Muscle layer of duodenum (tissue), 2 donors: Measurements from ENCODE around the gene DOCK10.

ENCODE experiments used
- H3K27ac ChIP-seq: one replicate; pipeline ENCODE4 v1.7.0; 2013; ENCODE audit warnings: mild to moderate bottlenecking, low read length
- H3K27me3 ChIP-seq: one replicate; pipeline ENCODE4 v1.7.0; 2013; ENCODE audit warnings: low read depth, mild to moderate bottlenecking, control low read depth, low read length
- H3K36me3 ChIP-seq, 2 donors: one replicate each; pipeline ENCODE4 v1.7.0; 2013; ENCODE audit warnings: low read length in 2 of 2, control low read depth in 1 of 2, mild to moderate bottlenecking in 1 of 2; ENCODE audit not compliant: insufficient read depth in 2 of 2, control insufficient read depth in 1 of 2
- H3K4me1 ChIP-seq, 2 donors: one replicate each; pipeline ENCODE4 v1.7.0; 2013; ENCODE audit warnings: low read length in 2 of 2, mild to moderate bottlenecking in 2 of 2, control low read depth in 1 of 2, moderate library complexity in 1 of 2; ENCODE audit not compliant: insufficient read depth in 2 of 2, control insufficient read depth in 1 of 2
- H3K4me3 ChIP-seq, 2 donors: one replicate each; pipeline ENCODE4 v1.7.0; 2013; ENCODE audit warnings: low read length in 2 of 2, low read depth in 1 of 2, mild to moderate bottlenecking in 1 of 2
- H3K9me3 ChIP-seq, 2 donors: one replicate each; pipeline ENCODE4 v1.7.0; 2013; ENCODE audit warnings: low read length in 2 of 2, control low read depth in 1 of 2, mild to moderate bottlenecking in 1 of 2; ENCODE audit not compliant: control insufficient read depth in 1 of 2
- donor health status: healthy.

The DOCK10 gene

GRCh38 chr2:225040856-225041206 is 1.4 kb downstream of the DOCK10 start:
- no peaks in the 10 kb centered on the region for H3K36me3 ChIP-seq
- H3K27ac ChIP-seq, result no peak overlapping the region
- H3K9me3 ChIP-seq, result no peaks in the 10 kb centered on the region
- peaks cover 3% of the 10 kb centered on the region for H3K27me3 ChIP-seq
- H3K4me3 ChIP-seq, result peak overlapping the region; percentile 64 to 80
- H3K4me1 ChIP-seq, result peaks cover 0 to 12% of the 10 kb centered on the region in 2 donors

GRCh38 chr2:225040142-225040541 is 2.1 kb downstream of the DOCK10 start:
- H3K27ac ChIP-seq, result no peak overlapping the region
- H3K27me3 ChIP-seq, result peaks cover 3% of the 10 kb centered on the region
- no peaks in the 10 kb centered on the region for H3K9me3 ChIP-seq
- peak overlapping the region in 1 of 2 donors; percentile 64 for H3K4me3 ChIP-seq
- H3K36me3 ChIP-seq, result no peaks in the 10 kb centered on the region
- H3K4me1 ChIP-seq, result peaks cover 0 to 12% of the 10 kb centered on the region in 2 donors

- no peaks in the 10 kb centered on the region for H3K27me3 ChIP-seq
- H3K4me1 ChIP-seq, result peaks cover 0 to 12% of the 10 kb centered on the region in 2 donors
- no peak overlapping the region for H3K27ac ChIP-seq
- no peaks in the 10 kb centered on the region for H3K36me3 ChIP-seq
- no peak overlapping the region for H3K4me3 ChIP-seq
- no peaks in the 10 kb centered on the region for H3K9me3 ChIP-seq
Measured at GRCh38 chr2:225038231-225038523, 4.1 kb downstream of the DOCK10 start.

GRCh38 chr2:225037415-225038230 is 4.6 kb downstream of the DOCK10 start:
- H3K9me3 ChIP-seq, result no peaks in the 10 kb centered on the region
- no peak overlapping the region for H3K27ac ChIP-seq
- peaks cover 0 to 12% of the 10 kb centered on the region in 2 donors for H3K4me1 ChIP-seq
- no peak overlapping the region for H3K4me3 ChIP-seq
- no peaks in the 10 kb centered on the region for H3K27me3 ChIP-seq
- no peaks in the 10 kb centered on the region for H3K36me3 ChIP-seq

GRCh38 chr2:225036431-225036830 is 5.8 kb downstream of the DOCK10 start:
- H3K27me3 ChIP-seq, result no peaks in the 10 kb centered on the region
- peaks cover 0 to 6% of the 10 kb centered on the region in 2 donors for H3K4me1 ChIP-seq
- H3K9me3 ChIP-seq, result no peaks in the 10 kb centered on the region
- no peak overlapping the region for H3K4me3 ChIP-seq
- no peaks in the 10 kb centered on the region for H3K36me3 ChIP-seq
- H3K27ac ChIP-seq, result no peak overlapping the region

GRCh38 chr2:225033440-225034318 is 8.6 kb downstream of the DOCK10 start:
- H3K4me3 ChIP-seq, result no peak overlapping the region
- no peaks in the 10 kb centered on the region for H3K36me3 ChIP-seq
- H3K9me3 ChIP-seq, result no peaks in the 10 kb centered on the region
- H3K27me3 ChIP-seq, result no peaks in the 10 kb centered on the region
- H3K27ac ChIP-seq, result no peak overlapping the region
- no peaks in the 10 kb centered on the region for H3K4me1 ChIP-seq

GRCh38 chr2:225032246-225032645 is 10.0 kb downstream of the DOCK10 start:
- Histone ChIP-seq H3K27me3 (no peaks in the 10 kb centered on the region), H3K27ac (no peak overlapping the region), H3K4me3 (no peak overlapping the region), H3K9me3 (no peaks in the 10 kb centered on the region), H3K36me3 (no peaks in the 10 kb centered on the region), H3K4me1 (no peaks in the 10 kb centered on the region)

GRCh38 chr2:225031599-225031998 is 10.7 kb downstream of the DOCK10 start:
- Histone ChIP-seq H3K4me1 (no peaks in the 10 kb centered on the region), H3K27me3 (no peaks in the 10 kb centered on the region), H3K36me3 (no peaks in the 10 kb centered on the region), H3K9me3 (no peaks in the 10 kb centered on the region), H3K27ac (no peak overlapping the region), H3K4me3 (no peak overlapping the region)

GRCh38 chr2:225030893-225031292 is 11.4 kb downstream of the DOCK10 start:
- no peak overlapping the region for H3K4me3 ChIP-seq
- H3K27me3 ChIP-seq, result no peaks in the 10 kb centered on the region
- no peak overlapping the region for H3K27ac ChIP-seq
- no peaks in the 10 kb centered on the region for H3K4me1 ChIP-seq
- H3K9me3 ChIP-seq, result no peaks in the 10 kb centered on the region
- no peaks in the 10 kb centered on the region for H3K36me3 ChIP-seq

GRCh38 chr2:225030203-225030602 is 12.1 kb downstream of the DOCK10 start:
- Histone ChIP-seq H3K4me3 (no peak overlapping the region), H3K27me3 (no peaks in the 10 kb centered on the region), H3K4me1 (no peaks in the 10 kb centered on the region), H3K9me3 (no peaks in the 10 kb centered on the region), H3K36me3 (no peaks in the 10 kb centered on the region), H3K27ac (no peak overlapping the region)

- H3K4me3 ChIP-seq, result no peak overlapping the region
- no peaks in the 10 kb centered on the region for H3K27me3 ChIP-seq
- no peak overlapping the region for H3K27ac ChIP-seq
- no peaks in the 10 kb centered on the region for H3K36me3 ChIP-seq
- no peaks in the 10 kb centered on the region for H3K9me3 ChIP-seq
- H3K4me1 ChIP-seq, result no peaks in the 10 kb centered on the region
Measured at GRCh38 chr2:225028572-225028971, 13.7 kb downstream of the DOCK10 start.
